T follicular helper cell (primary cell): ENCODE measurements around the gene PXK.

ENCODE experiments used
- DNase-seq: peaks from one replicate; pipeline ENCODE4 v3.0.0-alpha.2; 2020; ENCODE audit warnings: low read depth

Gene PXK

DNA sequence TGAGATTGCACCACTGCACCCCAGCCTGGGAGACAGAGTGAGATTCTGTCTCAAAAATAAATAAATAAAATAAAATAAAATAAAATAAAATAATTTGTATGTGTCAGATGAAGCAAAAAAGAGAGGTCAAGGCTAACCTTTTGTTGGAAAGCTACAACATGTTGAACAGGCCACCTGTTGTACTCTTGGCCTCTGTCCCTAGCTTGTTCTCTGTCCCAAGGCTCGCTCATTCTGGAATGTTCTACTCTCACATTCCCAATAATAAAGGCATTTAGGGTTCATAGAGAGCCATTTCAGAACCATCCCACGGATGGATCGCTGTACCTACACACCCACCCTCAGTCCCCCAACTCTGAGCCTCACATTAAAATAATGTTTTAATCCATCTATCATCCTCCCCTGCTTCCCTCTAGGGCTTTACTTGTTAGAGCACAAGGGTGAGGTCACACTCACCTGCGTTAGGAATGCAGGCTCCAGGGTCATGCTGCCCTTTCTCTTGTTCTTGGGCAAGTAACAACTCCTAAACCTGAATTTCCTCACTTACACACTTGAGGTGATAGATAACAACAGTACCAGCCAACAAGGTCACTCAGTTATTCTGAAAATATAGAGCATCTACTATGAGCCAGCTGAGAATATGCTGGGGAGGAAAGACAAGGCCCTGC lies 134.3 kb downstream of the PXK start:
- DNase-seq: no peak

DNA sequence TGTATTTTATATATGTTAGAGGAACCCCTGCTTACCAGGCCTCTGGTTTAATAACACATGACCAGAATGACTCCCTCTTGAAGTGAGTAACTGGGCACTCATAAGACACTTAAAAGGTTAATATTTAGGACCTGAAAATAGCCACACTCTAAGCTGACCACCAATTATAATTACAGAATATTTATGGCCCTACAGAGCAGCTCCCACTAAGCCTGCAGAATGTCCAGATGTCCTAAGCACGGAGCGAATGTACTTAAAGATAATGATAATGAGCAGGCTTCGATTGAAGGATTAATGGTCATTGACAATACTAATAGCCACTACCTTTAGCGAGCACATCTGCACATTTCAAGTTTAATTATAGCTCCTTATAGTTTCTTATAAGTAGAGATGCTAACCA lies 136.4 kb downstream of the PXK start:
- DNase-seq: no peak

DNA sequence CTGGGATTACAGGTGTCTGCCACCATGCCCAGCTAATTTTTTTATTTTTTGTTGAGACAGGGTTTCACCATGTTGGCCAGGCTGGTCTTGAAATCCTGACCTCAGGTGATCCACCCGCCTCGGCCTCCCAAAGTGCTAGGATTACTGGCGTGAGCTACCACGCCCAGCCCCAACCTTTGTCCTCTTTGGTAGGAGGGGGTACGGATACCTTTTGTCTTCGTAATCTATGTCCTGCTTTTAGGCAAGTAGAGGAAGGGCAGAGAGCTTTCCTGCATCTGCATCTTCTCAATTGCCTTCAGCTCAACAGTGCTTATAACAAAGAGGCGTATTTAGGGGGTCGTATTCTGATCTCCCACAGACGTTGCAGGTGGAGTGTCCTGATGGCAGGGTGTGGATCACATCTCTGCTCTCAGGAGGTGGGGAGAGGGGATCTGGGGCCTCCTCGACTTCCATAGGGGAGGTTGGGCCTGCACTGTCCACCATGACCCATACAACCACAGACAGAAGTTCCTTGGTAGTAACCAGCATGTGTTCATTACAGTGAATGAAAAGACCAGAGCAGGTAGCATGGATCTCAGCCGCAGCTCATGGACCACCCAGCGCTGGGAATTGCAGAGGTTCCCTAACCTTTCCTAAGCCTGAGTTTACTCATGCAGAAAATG lies 137.8 kb downstream of the PXK start:
- DNase-seq: no peak

DNA sequence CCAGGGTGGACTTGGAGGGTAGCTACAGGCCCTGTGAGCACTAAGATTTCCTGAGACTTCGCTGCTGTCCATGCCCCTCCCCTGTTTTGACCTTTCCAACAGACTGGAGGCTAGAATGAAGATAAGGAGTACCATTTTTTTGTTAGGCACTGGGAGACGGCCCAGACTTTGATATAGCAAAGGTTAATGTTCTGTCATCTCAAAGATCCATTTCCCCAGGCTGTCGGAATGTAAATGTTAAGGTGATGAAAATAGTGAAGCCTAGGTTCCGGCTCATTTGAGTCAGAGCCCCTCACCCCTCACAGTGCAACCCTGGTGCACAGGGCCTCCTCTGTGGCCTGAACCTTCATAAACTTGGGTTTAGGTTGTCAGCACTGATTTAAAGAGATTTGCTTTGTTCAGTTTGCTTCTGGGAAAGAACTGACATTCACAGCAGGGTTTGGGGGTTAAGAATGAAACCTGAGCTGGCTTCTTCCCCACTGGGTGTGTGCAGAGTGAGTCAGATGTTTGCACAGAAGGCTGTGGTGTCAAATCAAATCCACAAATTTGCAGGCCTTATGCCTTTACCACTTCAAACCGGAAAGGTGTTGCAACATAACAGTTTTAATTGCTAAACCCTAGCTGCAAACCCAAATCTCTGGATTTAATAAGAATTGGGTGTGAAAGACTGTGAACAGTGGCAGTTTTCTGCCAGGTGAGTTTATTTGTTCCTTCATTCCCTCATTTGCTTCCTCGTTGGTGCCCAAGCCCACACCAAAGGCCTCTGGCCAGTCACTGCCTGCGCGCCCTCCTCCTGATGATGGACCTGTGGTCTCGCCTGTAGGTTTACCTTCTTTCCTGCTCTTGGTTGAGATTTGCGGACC lies 138.6 kb downstream of the PXK start:
- DNase-seq: no peak

DNA sequence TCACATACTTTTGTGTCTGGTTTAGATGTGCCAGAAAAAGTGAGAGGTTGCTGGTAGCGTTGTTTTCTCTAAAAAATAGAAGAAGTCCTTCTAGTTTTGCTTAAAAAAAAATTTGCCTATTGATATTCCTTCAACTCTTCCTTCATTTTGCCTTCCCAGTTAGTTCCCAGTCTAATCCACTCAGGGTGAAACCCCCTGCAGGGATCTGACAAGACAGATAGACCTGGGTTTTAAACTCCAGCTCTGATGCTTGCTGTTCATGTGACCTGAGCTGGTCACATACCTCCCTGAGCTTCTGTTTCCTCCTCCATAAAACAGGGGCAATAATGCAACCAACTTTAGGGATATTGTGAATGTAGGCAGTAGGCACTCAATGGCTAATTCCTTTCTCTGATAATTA lies 140.6 kb downstream of the PXK start:
- no peak for DNase-seq

DNA sequence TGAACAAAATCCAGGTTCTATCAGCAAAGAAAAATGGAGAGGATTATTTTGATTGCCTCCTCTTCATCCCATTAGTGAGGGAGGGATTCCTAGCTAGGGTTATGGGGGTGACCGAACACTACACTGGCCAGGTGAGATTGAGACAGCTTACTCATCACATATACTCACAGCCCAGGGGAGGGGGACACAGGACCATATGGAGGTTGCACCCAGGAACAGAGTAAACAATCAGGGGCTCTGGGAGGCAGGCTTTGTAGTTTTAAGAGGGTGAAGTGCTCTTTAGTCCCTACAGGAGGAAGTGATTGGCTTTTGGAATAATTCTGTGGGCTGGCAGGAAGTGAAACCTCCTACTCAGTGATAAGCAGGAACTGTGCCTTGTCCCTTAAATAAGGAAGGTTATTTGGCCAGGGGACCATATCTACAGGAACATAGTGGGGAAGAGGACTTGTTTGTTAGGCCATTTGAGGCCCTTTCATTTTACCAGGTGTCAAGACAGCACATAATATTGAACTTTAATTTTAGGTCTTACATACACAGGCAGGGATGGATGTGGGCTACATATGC lies 141.7 kb downstream of the PXK start:
- DNase-seq: no peak

DNA sequence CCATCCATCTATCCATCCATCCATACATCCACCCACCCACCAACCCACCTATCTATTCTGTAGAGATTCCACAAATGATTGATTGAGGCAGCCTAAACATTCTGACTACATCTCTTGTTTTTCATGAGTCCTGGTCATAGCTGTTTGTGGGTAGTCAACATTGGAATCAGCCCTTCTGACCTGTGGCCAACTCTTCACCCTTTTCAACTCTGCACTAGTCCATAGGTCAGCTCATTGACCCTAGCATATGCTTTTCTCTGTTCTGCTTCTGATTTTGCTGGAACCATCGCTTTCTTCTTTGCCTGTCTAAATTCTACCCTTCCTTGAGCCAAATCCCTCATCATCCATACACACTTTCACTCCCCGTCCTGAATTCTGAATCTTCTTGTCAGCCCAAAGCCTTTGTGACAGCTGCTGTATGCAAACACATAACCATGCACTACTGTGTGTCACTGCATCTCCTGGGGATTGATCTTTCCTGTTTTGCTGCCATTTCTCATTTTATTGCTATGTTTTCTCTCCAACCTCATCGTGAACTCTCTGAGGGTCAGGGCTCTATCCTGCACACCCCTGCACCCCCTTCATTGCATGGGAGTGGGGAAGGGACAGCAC lies 142.4 kb downstream of the PXK start:
- no peak for DNase-seq
